ENCODE data around the gene ABHD6. TPM values are rescaled to one million over a fixed set of nuclear protein-coding genes. Genes with fewer than 3 reads are reported as not detected.

ABHD6 gene
- total and polyA plus RNA-seq, 2 donors (not counting 3 experiments of a cell fraction or from before 2014, with no cell fraction given) = 5.8 to 7.5 TPM

Small RNA genes lying within 50 kb of the gene (small RNA-seq; reads per million reads assigned to genes)
- not detected for gene AC098479.1 (ENCODE audit: insufficient read depth, insufficient read length, low read depth, low replicate concordance)

Other genes with a start within 250 kb of the ABHD6 start
- 595 and 670 TPM in 2 replicates for gene FLNB, start 229.4 kb upstream of the ABHD6 start, total RNA-seq
- gene FLNB, start 229.4 kb upstream of the ABHD6 start, polyA plus RNA-seq = 479 and 516 TPM in 2 replicates
- 0.95 and 0.99 TPM in 2 replicates for gene DNASE1L3, start 26.8 kb upstream of the ABHD6 start, total RNA-seq
- 1.2 and 1.3 TPM in 2 replicates for gene DNASE1L3, start 26.8 kb upstream of the ABHD6 start, polyA plus RNA-seq
- gene RPP14, start 68.5 kb downstream of the ABHD6 start, total RNA-seq = 18.1 and 21.3 TPM in 2 replicates
- gene RPP14, start 68.5 kb downstream of the ABHD6 start, polyA plus RNA-seq = 9.6 and 11.9 TPM in 2 replicates
- gene HTD2, start 68.7 kb downstream of the ABHD6 start, total RNA-seq = 10.0 and 10.3 TPM in 2 replicates
- gene HTD2, start 68.7 kb downstream of the ABHD6 start, polyA plus RNA-seq = 4.5 and 8.2 TPM in 2 replicates
- 11.1 and 14.6 TPM in 2 replicates for gene PXK, start 95.1 kb downstream of the ABHD6 start, total RNA-seq
- gene PXK, start 95.1 kb downstream of the ABHD6 start, polyA plus RNA-seq = 8.4 and 11.3 TPM in 2 replicates
- gene PDHB, start 196.0 kb downstream of the ABHD6 start, total RNA-seq = 59.3 and 60.8 TPM in 2 replicates
- 40.7 and 50.8 TPM in 2 replicates for gene PDHB, start 196.0 kb downstream of the ABHD6 start, polyA plus RNA-seq